Suprapubic skin (tissue), 4 donors: ENCODE results near the gene MYPOP. TPM values are rescaled to one million over a fixed set of nuclear protein-coding genes. Genes with fewer than 3 reads are reported as not detected.

Experiments used
- DNase-seq, 2 donors: peaks; one replicate each; pipeline ENCODE4 v3.0.0-alpha.2; 2019; ENCODE audit warnings: low spot score in 2 of 2
- H3K27ac ChIP-seq: fragments of 200-600 bp; sonication (generic); one replicate; pipeline ENCODE4 v1.5.1; 2019
- H3K27me3 ChIP-seq: fragments of 200-600 bp; sonication (generic); one replicate; pipeline ENCODE4 v1.5.1; 2019
- H3K36me3 ChIP-seq: fragments of 200-600 bp; sonication (generic); one replicate; pipeline ENCODE4 v1.5.1; 2019
- H3K4me1 ChIP-seq: fragments of 200-600 bp; sonication (generic); one replicate; pipeline ENCODE4 v1.5.1; 2019
- H3K4me3 ChIP-seq: fragments of 200-600 bp; sonication (generic); one replicate; pipeline ENCODE4 v1.5.1; 2019; ENCODE audit warnings: mild to moderate bottlenecking
- H3K9me3 ChIP-seq: fragments of 200-600 bp; sonication (generic); one replicate; pipeline ENCODE4 v1.5.1; 2019
- EP300 ChIP-seq: sonication (generic); formaldehyde crosslinking; IDR thresholded peaks from one replicate; pipeline ENCODE4 v1.6.1; 2017; ENCODE audit warnings: antibody characterized with exemption
- POLR2A ChIP-seq, 2 donors: fragments of 450-650 bp; IDR thresholded peaks; one replicate each; pipeline ENCODE4 v1.6.1; 2017; ENCODE audit warnings: antibody characterized with exemption in 2 of 2, mild to moderate bottlenecking in 2 of 2, moderate library complexity in 2 of 2
- POLR2AphosphoS5 ChIP-seq, 3 donors: sonication (generic); formaldehyde crosslinking; IDR thresholded peaks; one replicate each; pipeline ENCODE4 v1.6.1; 2017; ENCODE audit warnings: antibody characterized with exemption in 3 of 3
- WGBS: methylation state at CpG from one replicate; pipeline ENCODE4 v1.1.5; 2018; 5-methylcytosine and 5-hydroxymethylcytosine counted together
- total RNA-seq, 4 donors: library from RNA; depleted of rRNA; stranded (reverse); fragments of >200 nt; gene quantifications; one replicate each; pipeline ENCODE4 v1.1.0, GENCODE V29; 2016
- TF ChIP-seq, protein P1 (sequence below), 2 donors: fragments of 200-600 bp in 1 of 2; fragments of 450-650 bp in 1 of 2; sonication (generic) in 1 of 2; IDR thresholded peaks; one replicate each; pipeline ENCODE4 v1.5.1; 2016 to 2019; ENCODE audit warnings: antibody characterized with exemption in 2 of 2, mild to moderate bottlenecking in 1 of 2, moderate library complexity in 1 of 2

The MYPOP gene
- total RNA-seq, 4 donors from 2014 or later: 4.4 to 9.4 (median 6.5) TPM

GRCh38 chr19:45878043-45878794 lies 24.2 kb downstream of the MYPOP start:
- no peaks in the 10 kb centered on the region for H3K27me3 ChIP-seq
- 79% methylated on average over 10 of the region's 11 CpGs for WGBS
- peaks cover 31% of the 10 kb centered on the region for H3K4me1 ChIP-seq
- H3K4me3 ChIP-seq: no peak overlapping the region
- no peaks in the 10 kb centered on the region for H3K36me3 ChIP-seq
- TF ChIP-seq POLR2A (IDR thresholded peaks at IDR 0.05) (no peak), POLR2AphosphoS5 (IDR thresholded peaks at IDR 0.05) (no peak), EP300 (no peak)
- TF ChIP-seq, protein P1, sequence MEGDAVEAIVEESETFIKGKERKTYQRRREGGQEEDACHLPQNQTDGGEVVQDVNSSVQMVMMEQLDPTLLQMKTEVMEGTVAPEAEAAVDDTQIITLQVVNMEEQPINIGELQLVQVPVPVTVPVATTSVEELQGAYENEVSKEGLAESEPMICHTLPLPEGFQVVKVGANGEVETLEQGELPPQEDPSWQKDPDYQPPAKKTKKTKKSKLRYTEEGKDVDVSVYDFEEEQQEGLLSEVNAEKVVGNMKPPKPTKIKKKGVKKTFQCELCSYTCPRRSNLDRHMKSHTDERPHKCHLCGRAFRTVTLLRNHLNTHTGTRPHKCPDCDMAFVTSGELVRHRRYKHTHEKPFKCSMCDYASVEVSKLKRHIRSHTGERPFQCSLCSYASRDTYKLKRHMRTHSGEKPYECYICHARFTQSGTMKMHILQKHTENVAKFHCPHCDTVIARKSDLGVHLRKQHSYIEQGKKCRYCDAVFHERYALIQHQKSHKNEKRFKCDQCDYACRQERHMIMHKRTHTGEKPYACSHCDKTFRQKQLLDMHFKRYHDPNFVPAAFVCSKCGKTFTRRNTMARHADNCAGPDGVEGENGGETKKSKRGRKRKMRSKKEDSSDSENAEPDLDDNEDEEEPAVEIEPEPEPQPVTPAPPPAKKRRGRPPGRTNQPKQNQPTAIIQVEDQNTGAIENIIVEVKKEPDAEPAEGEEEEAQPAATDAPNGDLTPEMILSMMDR (IDR thresholded peaks at IDR 0.05): no peak
- DNase-seq: no peak
- H3K9me3 ChIP-seq: no peaks in the 10 kb centered on the region
- peak overlapping the region; percentile 3 for H3K27ac ChIP-seq

- WGBS: 6% methylated on average over 19 of the region's 41 CpGs
- TF ChIP-seq EP300 (no peak), POLR2A (IDR thresholded peaks at IDR 0.05) (no peak), POLR2AphosphoS5 (IDR thresholded peaks at IDR 0.05) (no peak)
- TF ChIP-seq, protein P1 (IDR thresholded peaks at IDR 0.05): no peak
- H3K27ac ChIP-seq: peak overlapping the region; percentile 57
- no peaks in the 10 kb centered on the region for H3K36me3 ChIP-seq
- H3K4me3 ChIP-seq: peak overlapping the region; percentile 41
- H3K27me3 ChIP-seq: no peaks in the 10 kb centered on the region
- no peaks in the 10 kb centered on the region for H3K9me3 ChIP-seq
- no peak for DNase-seq
- H3K4me1 ChIP-seq: peaks cover 19% of the 10 kb centered on the region
Measured at GRCh38 chr19:45876411-45877197, 25.8 kb downstream of the MYPOP start.

- H3K27ac ChIP-seq: no peak overlapping the region
Measured at GRCh38 chr19:45876161-45876410, 26.3 kb downstream of the MYPOP start.

GRCh38 chr19:45874620-45874966 lies 27.8 kb downstream of the MYPOP start:
- Histone ChIP-seq H3K36me3 (no peaks in the 10 kb centered on the region), H3K4me3 (no peak overlapping the region), H3K27ac (no peak overlapping the region), H3K9me3 (no peaks in the 10 kb centered on the region), H3K27me3 (no peaks in the 10 kb centered on the region), H3K4me1 (peaks cover 19% of the 10 kb centered on the region)
- TF ChIP-seq EP300 (no peak), POLR2A (IDR thresholded peaks at IDR 0.05) (no peak), POLR2AphosphoS5 (IDR thresholded peaks at IDR 0.05) (no peak)
- TF ChIP-seq, protein P1 (IDR thresholded peaks at IDR 0.05): no peak
- WGBS: 93% methylated on average over 7 of the region's 7 CpGs
- no peak for DNase-seq

More at GRCh38 chr19:45876161-45876410, 26.3 kb downstream of the MYPOP start:
- Histone ChIP-seq H3K9me3 (no peaks in the 10 kb centered on the region), H3K27me3 (no peaks in the 10 kb centered on the region), H3K4me1 (peaks cover 19% of the 10 kb centered on the region), H3K4me3 (peak overlapping the region; percentile 41), H3K36me3 (no peaks in the 10 kb centered on the region)
- WGBS: 68% methylated on average over 4 of the region's 4 CpGs
- DNase-seq: no peak
- TF ChIP-seq, protein P1 (IDR thresholded peaks at IDR 0.05): no peak
- no peak for TF ChIP-seq POLR2AphosphoS5 (IDR thresholded peaks at IDR 0.05)
- TF ChIP-seq POLR2A (IDR thresholded peaks at IDR 0.05): no peak
- TF ChIP-seq EP300: no peak

GRCh38 chr19:45873219-45873772 lies 29.1 kb downstream of the MYPOP start:
- DNase-seq: no peak
- TF ChIP-seq POLR2AphosphoS5 (IDR thresholded peaks at IDR 0.05) (no peak), EP300 (no peak), POLR2A (IDR thresholded peaks at IDR 0.05) (no peak)
- TF ChIP-seq, protein P1 (IDR thresholded peaks at IDR 0.05): no peak
- peaks cover 17% of the 10 kb centered on the region for H3K4me1 ChIP-seq
- no peaks in the 10 kb centered on the region for H3K9me3 ChIP-seq
- no peak overlapping the region for H3K27ac ChIP-seq
- no peak overlapping the region for H3K4me3 ChIP-seq
- no peaks in the 10 kb centered on the region for H3K36me3 ChIP-seq
- H3K27me3 ChIP-seq: no peaks in the 10 kb centered on the region
- 87% methylated on average over 7 of the region's 7 CpGs for WGBS
